GM12878 (cell line): Measurements from ENCODE around the gene PKP4. TPM values are rescaled to one million over a fixed set of nuclear protein-coding genes. Genes with fewer than 3 reads are reported as not detected.

Source experiments
- ATAC-seq: fragments of 200-7000 bp; cut with Tn5 transposase; 3 replicates; pipeline ENCODE4 v1.9.1; 2020; ENCODE audit warnings: mild to moderate bottlenecking, moderate library complexity
- BruUV-seq: library from RNA; stranded (reverse); fragments of 400-500 nt; replicated peaks from 2 replicates; lab custom pipeline; 2021; lab: Mats Ljungman, UMichigan
- CTCF ChIA-PET: fragments of 300-600 bp; sonication (Branson Sonifier 250); formaldehyde crosslinking; extraction: SDS; loops from one replicate; lab custom pipeline; 2021; ENCODE audit warnings: inconsistent platforms; lab: Yijun Ruan, JAX
- POLR2A ChIA-PET: fragments of 350-600 bp; formaldehyde crosslinking; extraction: SDS; loops from one replicate; lab custom pipeline; 2021; ENCODE audit warnings: inconsistent platforms; lab: Charles Lee
- RAD21 ChIA-PET: fragments of 300-600 bp; sonication (Branson Sonifier 250); formaldehyde crosslinking; loops from one replicate; lab custom pipeline; 2023; ENCODE audit warnings: antibody characterized with exemption; ENCODE audit not compliant: unreplicated experiment; lab: Charles Lee
- SMC1A ChIA-PET: fragments of 300-600 bp; sonication (Branson Sonifier 250); formaldehyde crosslinking; loops from one replicate; lab custom pipeline; 2023; ENCODE audit not compliant: unreplicated experiment, uncharacterized antibody; lab: Charles Lee
- DNase-seq: peaks from one replicate; pipeline ENCODE4 v3.0.0-alpha.2; 2011; ENCODE audit warnings: low read depth, low spot score
- FAIRE-seq: peaks from 3 replicates; lab custom pipeline; 2011; peaks lifted over from hg19 to GRCh38; lab: Jason Lieb, UNC
- H2AFZ ChIP-seq: 2 replicates; pipeline ENCODE4 v1.6.0; 2011; ENCODE audit warnings: low read depth, low read length, control low read depth; ENCODE audit not compliant: control insufficient read depth
- H3K27ac ChIP-seq: 2 replicates; pipeline ENCODE4 v1.5.1; 2011; ENCODE audit warnings: control low read depth; ENCODE audit not compliant: control insufficient read depth, insufficient read depth
- H3K27me3 ChIP-seq, 2 experiments: replicated peaks in 1 of 2; 2 replicates each; pipeline versions ENCODE4 v1.6.0 to v1.6.1; 2011; ENCODE audit warnings: low read length in 1 of 2; ENCODE audit not compliant: control insufficient read depth in 2 of 2, insufficient read depth in 2 of 2
- H3K36me3 ChIP-seq, 2 experiments: 2 replicates each; pipeline ENCODE4 v1.5.1; 2011; ENCODE audit warnings: low read length in 1 of 2; ENCODE audit not compliant: control insufficient read depth in 2 of 2, insufficient read depth in 2 of 2
- H3K4me1 ChIP-seq: 2 replicates; pipeline ENCODE4 v1.6.1; 2011; ENCODE audit warnings: mild to moderate bottlenecking, low read length, moderate library complexity, mixed read lengths; ENCODE audit not compliant: control insufficient read depth, insufficient read depth
- H3K4me2 ChIP-seq: 2 replicates; pipeline ENCODE4 v1.6.0; 2011; ENCODE audit warnings: control low read depth; ENCODE audit not compliant: control insufficient read depth, insufficient read depth
- H3K4me3 ChIP-seq: fragments of 200-600 bp; sonication (generic); 2 replicates; pipeline ENCODE4 v1.5.1; 2016
- H3K79me2 ChIP-seq: 2 replicates; pipeline ENCODE4 v1.6.0; 2011; ENCODE audit warnings: low read length; ENCODE audit not compliant: control insufficient read depth, insufficient read depth
- H3K9ac ChIP-seq: 2 replicates; pipeline ENCODE4 v1.8.0; 2011; ENCODE audit warnings: low read length, control low read depth, mixed read lengths; ENCODE audit not compliant: control insufficient read depth, insufficient read depth
- H3K9me3 ChIP-seq: replicated peaks from 3 replicates; pipeline ENCODE4 v1.5.1; 2011; ENCODE audit warnings: mild to moderate bottlenecking, low read length; ENCODE audit not compliant: control insufficient read depth, insufficient read depth
- H4K20me1 ChIP-seq: 2 replicates; pipeline ENCODE4 v1.6.0; 2011; ENCODE audit not compliant: control insufficient read depth, insufficient read depth
- BMI1 ChIP-seq: fragments of 450-650 bp; IDR thresholded peaks from 2 replicates; pipeline ENCODE4 v1.6.1; 2016; ENCODE audit warnings: mild to moderate bottlenecking, moderate library complexity, borderline replicate concordance
- CBX5 ChIP-seq: sonication (generic); IDR thresholded peaks from 2 replicates; pipeline ENCODE4 v1.6.1; 2016; ENCODE audit warnings: low read depth, moderate library complexity, mild to moderate bottlenecking, inconsistent platforms
- CHD4 ChIP-seq: fragments of 200-600 bp; sonication (generic); IDR thresholded peaks from 2 replicates; pipeline ENCODE4 v1.6.1; 2016; ENCODE audit warnings: mild to moderate bottlenecking
- IKZF2 ChIP-seq, 2 experiments: fragments of 450-650 bp; IDR thresholded peaks; 2 replicates each; pipeline ENCODE4 v1.6.1; 2017; ENCODE audit warnings: mild to moderate bottlenecking in 2 of 2, moderate library complexity in 2 of 2
- MTA2 ChIP-seq: fragments of 450-650 bp; IDR thresholded peaks from 2 replicates; pipeline ENCODE4 v1.6.1; 2016; ENCODE audit warnings: low read depth, mild to moderate bottlenecking, moderate library complexity
- MYB ChIP-seq: fragments of 150-350 bp; IDR thresholded peaks from 2 replicates; pipeline ENCODE4 v1.6.1; 2014; ENCODE audit warnings: mild to moderate bottlenecking, low read depth, low read length, borderline replicate concordance
- MYC ChIP-seq: IDR thresholded peaks from 2 replicates; pipeline ENCODE4 v1.6.1; 2011; ENCODE audit warnings: mild to moderate bottlenecking, low read length, moderate library complexity, inconsistent platforms; ENCODE audit not compliant: insufficient read depth, insufficient replicate concordance, insufficient read length, severe bottlenecking
- NR2C2 ChIP-seq: IDR thresholded peaks from 2 replicates; pipeline ENCODE4 v1.6.1; 2011; ENCODE audit warnings: borderline replicate concordance, low read depth; ENCODE audit not compliant: control insufficient read depth, insufficient read length
- PKNOX1 ChIP-seq: fragments of 450-650 bp; IDR thresholded peaks from 2 replicates; pipeline ENCODE4 v1.6.1; 2016; ENCODE audit warnings: mild to moderate bottlenecking
- SREBF2 ChIP-seq: IDR thresholded peaks from 2 replicates; pipeline ENCODE4 v1.6.1; 2012; ENCODE audit warnings: mild to moderate bottlenecking, low read length
- TARDBP ChIP-seq: IDR thresholded peaks from 2 replicates; pipeline ENCODE4 v1.6.1; 2016; ENCODE audit warnings: borderline replicate concordance
- WRNIP1 ChIP-seq: IDR thresholded peaks from 2 replicates; pipeline ENCODE4 v1.6.1; 2011; ENCODE audit warnings: low read depth, low read length, improper control_type of control experiment, borderline replicate concordance
- WGBS: methylation state at CpG from one replicate; pipeline ENCODE4 v1.1.6; 2016; ENCODE audit warnings: low lambda C conversion rate; ENCODE audit not compliant: insufficient replicate concordance, insufficient coverage; ENCODE audit errors: missing lambda C conversion rate; 5-methylcytosine and 5-hydroxymethylcytosine counted together
- in situ Hi-C: fragments of 300-500 bp; cut with MboI; formaldehyde crosslinking; loops from 9 replicates; pipeline ENCODE4 v1.14.3; 2018; ENCODE audit warnings: mixed read lengths
- intact Hi-C: fragments of 100-400 bp; cut with micrococcal nuclease; formaldehyde crosslinking; loops from one replicate; pipeline ENCODE4 v1.14.2; 2022; ENCODE audit not compliant: unreplicated experiment
- polyA plus RNA-seq, 11 experiments: library from polyadenylated mRNA; depleted of rRNA in 4 of 11; unstranded in 6 of 11; stranded (reverse) in 5 of 11; fragments of >200 nt; fragmentation: Nextera tagmentation in 4 of 11; fragmentation: Illumina TruSeq in 1 of 11; extraction: Ambion mirVana in 4 of 11; extraction: Trizol in 1 of 11; gene quantifications; 1 replicate in 1 of 11; 2 replicates in 10 of 11; pipeline versions ENCODE4 v1.2.1 to v1.2.3, GENCODE V29; 2011 to 2016; ENCODE audit warnings: inconsistent platforms in 2 of 11, missing spikeins in 2 of 11, low read depth in 1 of 11
- total RNA-seq, 4 experiments: library from RNA; depleted of rRNA in 3 of 4; stranded (reverse); fragments of >200 nt in 3 of 4; fragmentation: Illumina TruSeq in 1 of 4; extraction: Trizol in 1 of 4; gene quantifications; 2 replicates each; pipeline versions ENCODE4 v1.2.1 to v1.2.3, GENCODE V29; 2013 to 2021
- TF ChIP-seq, protein P1 (sequence below): fragments of 450-650 bp; formaldehyde crosslinking; IDR thresholded peaks from 2 replicates; pipeline ENCODE4 v1.4.0; 2020; ENCODE audit warnings: mild to moderate bottlenecking, moderate library complexity
- TF ChIP-seq, protein P2 (sequence below): IDR thresholded peaks from 2 replicates; pipeline ENCODE4 v1.6.1; 2011; ENCODE audit warnings: mild to moderate bottlenecking, low read depth, low read length, moderate library complexity; ENCODE audit not compliant: insufficient replicate concordance

Gene PKP4
- total and polyA plus RNA-seq, 10 of the 15 experiments (the other 5 are each of a cell fraction or from before 2014, with no cell fraction given), result 4.8 to 35.8 (median 17.7) TPM

- 43% methylated on average over 3 of the region's 3 CpGs for WGBS
- H3K27ac ChIP-seq, result no peak overlapping the region
- H4K20me1 ChIP-seq, result no peaks in the 10 kb centered on the region
- ChIA-PET RAD21 (no interaction called here), SMC1A (no interaction called here), CTCF (no interaction called here), POLR2A (no interaction called here)
- H3K4me3 ChIP-seq, result no peak overlapping the region
- no peak overlapping the region for H2AFZ ChIP-seq
- no peaks in the 10 kb centered on the region for H3K27me3 ChIP-seq
- FAIRE-seq (no peak), ATAC-seq (no peak), DNase-seq (no peak)
- no peaks in the 10 kb centered on the region for H3K36me3 ChIP-seq
- in situ Hi-C loops (no loop called here), intact Hi-C loops (no loop called here)
- H3K4me2 ChIP-seq, result no peak overlapping the region
- no TSS peak for BruUV-seq
- no peaks in the 10 kb centered on the region for H3K4me1 ChIP-seq
- no peaks in the 10 kb centered on the region for H3K79me2 ChIP-seq
- TF ChIP-seq MTA2 (no peak), BMI1 (no peak), CBX5 (no peak), IKZF2 (IDR thresholded peaks at IDR 0.05) (no peak), TARDBP (no peak), MYC (no peak)
- no peak overlapping the region for H3K9ac ChIP-seq
- H3K9me3 ChIP-seq, result no peaks in the 10 kb centered on the region
Observed at GRCh38 chr2:158701101-158701500, 244.3 kb downstream of the PKP4 start.

DNA sequence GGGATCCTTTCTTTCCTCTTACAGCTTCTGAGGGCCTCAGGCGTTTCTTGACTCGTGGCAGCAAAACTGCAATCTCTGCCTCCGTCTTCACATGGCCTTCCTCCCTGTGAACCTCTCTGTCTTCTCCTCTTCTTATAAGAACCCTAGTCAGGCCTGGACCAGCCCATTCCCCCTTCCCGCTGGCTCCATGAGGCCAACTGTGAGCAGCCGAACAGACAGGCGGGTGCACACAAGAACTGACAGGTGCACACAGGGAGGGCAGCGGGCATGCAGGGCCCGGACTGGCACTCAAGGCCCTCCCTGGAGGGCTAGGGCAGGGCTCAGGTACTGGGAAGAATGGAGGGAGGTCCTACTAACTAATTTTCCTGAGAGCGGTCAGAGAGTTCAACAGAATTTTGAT, 246.0 kb downstream of the PKP4 start:
- H3K9me3 ChIP-seq, result no peaks in the 10 kb centered on the region
- no peaks in the 10 kb centered on the region for H3K4me1 ChIP-seq
- ChIA-PET CTCF (no interaction called here), POLR2A (no interaction called here), RAD21 (no interaction called here), SMC1A (no interaction called here)
- no peak overlapping the region for H3K27ac ChIP-seq
- ATAC-seq, result no peak
- H3K4me2 ChIP-seq, result no peak overlapping the region
- intact Hi-C loops (no loop called here), in situ Hi-C loops (no loop called here)
- H3K36me3 ChIP-seq, result no peaks in the 10 kb centered on the region
- BruUV-seq, result no TSS peak
- H3K79me2 ChIP-seq, result no peaks in the 10 kb centered on the region
- WGBS, result 26% methylated on average over 9 of the region's 9 CpGs
- H3K4me3 ChIP-seq, result no peak overlapping the region
- FAIRE-seq, result no peak
- no peaks in the 10 kb centered on the region for H4K20me1 ChIP-seq
- H3K9ac ChIP-seq, result no peak overlapping the region
- DNase-seq, result no peak
- no peaks in the 10 kb centered on the region for H3K27me3 ChIP-seq
- no peak overlapping the region for H2AFZ ChIP-seq
- no peak for TF ChIP-seq CHD4
- TF ChIP-seq PKNOX1, result no peak
- no peak for TF ChIP-seq MYB
- TF ChIP-seq, protein P1, sequence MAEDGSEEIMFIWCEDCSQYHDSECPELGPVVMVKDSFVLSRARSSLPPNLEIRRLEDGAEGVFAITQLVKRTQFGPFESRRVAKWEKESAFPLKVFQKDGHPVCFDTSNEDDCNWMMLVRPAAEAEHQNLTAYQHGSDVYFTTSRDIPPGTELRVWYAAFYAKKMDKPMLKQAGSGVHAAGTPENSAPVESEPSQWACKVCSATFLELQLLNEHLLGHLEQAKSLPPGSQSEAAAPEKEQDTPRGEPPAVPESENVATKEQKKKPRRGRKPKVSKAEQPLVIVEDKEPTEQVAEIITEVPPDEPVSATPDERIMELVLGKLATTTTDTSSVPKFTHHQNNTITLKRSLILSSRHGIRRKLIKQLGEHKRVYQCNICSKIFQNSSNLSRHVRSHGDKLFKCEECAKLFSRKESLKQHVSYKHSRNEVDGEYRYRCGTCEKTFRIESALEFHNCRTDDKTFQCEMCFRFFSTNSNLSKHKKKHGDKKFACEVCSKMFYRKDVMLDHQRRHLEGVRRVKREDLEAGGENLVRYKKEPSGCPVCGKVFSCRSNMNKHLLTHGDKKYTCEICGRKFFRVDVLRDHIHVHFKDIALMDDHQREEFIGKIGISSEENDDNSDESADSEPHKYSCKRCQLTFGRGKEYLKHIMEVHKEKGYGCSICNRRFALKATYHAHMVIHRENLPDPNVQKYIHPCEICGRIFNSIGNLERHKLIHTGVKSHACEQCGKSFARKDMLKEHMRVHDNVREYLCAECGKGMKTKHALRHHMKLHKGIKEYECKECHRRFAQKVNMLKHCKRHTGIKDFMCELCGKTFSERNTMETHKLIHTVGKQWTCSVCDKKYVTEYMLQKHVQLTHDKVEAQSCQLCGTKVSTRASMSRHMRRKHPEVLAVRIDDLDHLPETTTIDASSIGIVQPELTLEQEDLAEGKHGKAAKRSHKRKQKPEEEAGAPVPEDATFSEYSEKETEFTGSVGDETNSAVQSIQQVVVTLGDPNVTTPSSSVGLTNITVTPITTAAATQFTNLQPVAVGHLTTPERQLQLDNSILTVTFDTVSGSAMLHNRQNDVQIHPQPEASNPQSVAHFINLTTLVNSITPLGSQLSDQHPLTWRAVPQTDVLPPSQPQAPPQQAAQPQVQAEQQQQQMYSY (CRISPR knock-in tag), result no peak
- TF ChIP-seq, protein P2, sequence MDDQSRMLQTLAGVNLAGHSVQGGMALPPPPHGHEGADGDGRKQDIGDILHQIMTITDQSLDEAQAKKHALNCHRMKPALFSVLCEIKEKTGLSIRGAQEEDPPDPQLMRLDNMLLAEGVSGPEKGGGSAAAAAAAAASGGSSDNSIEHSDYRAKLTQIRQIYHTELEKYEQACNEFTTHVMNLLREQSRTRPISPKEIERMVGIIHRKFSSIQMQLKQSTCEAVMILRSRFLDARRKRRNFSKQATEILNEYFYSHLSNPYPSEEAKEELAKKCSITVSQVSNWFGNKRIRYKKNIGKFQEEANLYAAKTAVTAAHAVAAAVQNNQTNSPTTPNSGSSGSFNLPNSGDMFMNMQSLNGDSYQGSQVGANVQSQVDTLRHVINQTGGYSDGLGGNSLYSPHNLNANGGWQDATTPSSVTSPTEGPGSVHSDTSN, result no peak
- TF ChIP-seq NR2C2, result no peak
- TF ChIP-seq WRNIP1, result no peak
- no peak for TF ChIP-seq SREBF2
